ENCODE measurements around the gene OR2T35. TPM values are rescaled to one million over a fixed set of nuclear protein-coding genes. Genes with fewer than 3 reads are reported as not detected.
"Not testable (repeated sequence)": the region's sequence is repeated elsewhere in the genome, so short reads cannot be mapped to it uniquely, and the experiment has no call there.

The OR2T35 gene
- total and polyA plus RNA-seq, 8 donors: not detected

- DNase-seq: no peak
- 82 to 91% (median 89%) methylated on average over 8 of the region's 8 CpGs for WGBS, 5 donors
- no peak overlapping the region for H3K27ac ChIP-seq
- H3K4me1 ChIP-seq: no peaks in the 10 kb centered on the region
- H3K36me3 ChIP-seq: no peaks in the 10 kb centered on the region
- intact Hi-C loops (cut with DNase I; ENCODE audit: low total_unique reads): no loop called here
- no peaks in the 10 kb centered on the region for H3K27me3 ChIP-seq
- TF ChIP-seq EP300 (IDR thresholded peaks at IDR 0.05): no peak
- TF ChIP-seq, protein P1, sequence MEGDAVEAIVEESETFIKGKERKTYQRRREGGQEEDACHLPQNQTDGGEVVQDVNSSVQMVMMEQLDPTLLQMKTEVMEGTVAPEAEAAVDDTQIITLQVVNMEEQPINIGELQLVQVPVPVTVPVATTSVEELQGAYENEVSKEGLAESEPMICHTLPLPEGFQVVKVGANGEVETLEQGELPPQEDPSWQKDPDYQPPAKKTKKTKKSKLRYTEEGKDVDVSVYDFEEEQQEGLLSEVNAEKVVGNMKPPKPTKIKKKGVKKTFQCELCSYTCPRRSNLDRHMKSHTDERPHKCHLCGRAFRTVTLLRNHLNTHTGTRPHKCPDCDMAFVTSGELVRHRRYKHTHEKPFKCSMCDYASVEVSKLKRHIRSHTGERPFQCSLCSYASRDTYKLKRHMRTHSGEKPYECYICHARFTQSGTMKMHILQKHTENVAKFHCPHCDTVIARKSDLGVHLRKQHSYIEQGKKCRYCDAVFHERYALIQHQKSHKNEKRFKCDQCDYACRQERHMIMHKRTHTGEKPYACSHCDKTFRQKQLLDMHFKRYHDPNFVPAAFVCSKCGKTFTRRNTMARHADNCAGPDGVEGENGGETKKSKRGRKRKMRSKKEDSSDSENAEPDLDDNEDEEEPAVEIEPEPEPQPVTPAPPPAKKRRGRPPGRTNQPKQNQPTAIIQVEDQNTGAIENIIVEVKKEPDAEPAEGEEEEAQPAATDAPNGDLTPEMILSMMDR (IDR thresholded peaks at IDR 0.05): no peak
- no peak for TF ChIP-seq POLR2A (IDR thresholded peaks at IDR 0.05)
- no peak for TF ChIP-seq POLR2AphosphoS5 (IDR thresholded peaks at IDR 0.05)
- H3K9me3 ChIP-seq: no peaks in the 10 kb centered on the region
- no peak overlapping the region for H3K4me3 ChIP-seq
Observed at GRCh38 chr1:248681651-248682050, 36.6 kb upstream of the OR2T35 start.

DNA sequence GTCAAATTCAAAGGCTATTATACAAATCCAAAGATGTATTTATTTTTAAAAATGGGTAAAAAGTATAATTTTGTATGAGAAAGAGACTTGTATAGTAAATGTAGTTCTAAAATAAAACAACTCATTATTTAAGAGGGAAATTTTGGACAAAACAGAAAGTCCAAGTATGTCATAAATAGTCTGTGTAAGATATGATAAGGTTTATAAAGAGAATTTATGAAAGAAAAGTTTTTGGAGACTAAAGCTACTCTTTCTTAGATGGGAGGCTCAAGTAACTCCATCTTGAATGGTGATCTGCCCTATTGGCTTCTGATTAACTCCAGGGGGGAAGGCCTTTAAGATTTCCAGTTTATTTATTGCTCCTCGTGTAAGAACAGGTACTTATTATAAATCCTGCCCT is 24.9 kb upstream of the OR2T35 start:
- intact Hi-C loops (cut with DNase I; ENCODE audit: low total_unique reads): no loop called here
- no peak overlapping the region for H3K27ac ChIP-seq
- no peak for TF ChIP-seq EP300 (IDR thresholded peaks at IDR 0.05)
- TF ChIP-seq POLR2AphosphoS5 (IDR thresholded peaks at IDR 0.05): no peak
- TF ChIP-seq, protein P1 (IDR thresholded peaks at IDR 0.05): no peak
- TF ChIP-seq POLR2A (IDR thresholded peaks at IDR 0.05): no peak
- DNase-seq: no peak
- no peaks in the 10 kb centered on the region for H3K4me1 ChIP-seq
- WGBS, 5 donors: 64 to 76% (median 71%) methylated on average over 1 of the region's 1 CpG
- H3K4me3 ChIP-seq: no peak overlapping the region
- H3K36me3 ChIP-seq: no peaks in the 10 kb centered on the region
- H3K9me3 ChIP-seq: peaks cover 0 to 16% (median 2%) of the 10 kb centered on the region in 4 donors
- peaks cover 0 to 10% (median 0%) of the 10 kb centered on the region in 3 donors for H3K27me3 ChIP-seq

DNA sequence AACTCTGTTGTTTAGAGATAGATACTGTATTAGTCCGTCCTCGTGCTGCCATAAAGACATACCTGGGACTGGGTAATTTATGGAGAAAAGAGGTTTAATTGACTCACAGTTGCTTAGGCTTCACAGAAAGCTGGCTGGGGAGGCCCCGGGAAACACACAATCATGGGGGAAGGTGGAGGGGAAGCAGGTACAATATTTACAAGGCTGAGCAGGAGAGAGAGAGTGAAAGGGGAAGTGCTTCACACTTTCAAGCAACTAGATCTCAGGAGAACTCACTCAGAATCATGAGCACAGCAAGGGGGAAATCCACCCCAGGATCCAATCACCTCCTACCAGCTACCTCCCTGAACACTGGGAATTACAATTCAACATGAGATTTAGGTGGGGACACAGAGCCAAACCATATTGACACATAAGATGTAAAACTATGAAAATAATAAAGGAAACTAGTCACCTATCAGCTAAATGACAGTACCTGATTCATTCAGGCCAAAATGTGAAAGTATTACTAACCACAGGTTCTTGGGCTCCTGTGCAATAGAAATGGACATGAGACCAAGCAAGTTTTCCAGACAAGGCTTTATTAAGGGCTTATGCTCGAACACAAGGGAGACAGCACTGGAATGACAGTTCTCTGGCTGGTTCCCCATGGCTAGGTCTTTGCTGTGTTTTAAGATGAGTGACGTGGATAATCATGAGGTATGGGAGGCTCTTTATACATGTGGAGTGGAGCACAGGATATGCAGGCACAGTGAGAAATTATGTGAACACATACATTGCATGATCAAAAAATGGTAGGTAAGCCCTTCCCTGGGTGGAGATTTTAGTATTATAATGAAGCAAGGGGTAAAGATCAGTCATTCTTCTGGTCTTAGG is 18.6 kb upstream of the OR2T35 start:
- H3K4me1 ChIP-seq; H3K27me3 ChIP-seq; H3K36me3 ChIP-seq; H3K27ac ChIP-seq; DNase-seq; intact Hi-C loops (cut with DNase I; ENCODE audit: low total_unique reads); H3K9me3 ChIP-seq; H3K4me3 ChIP-seq: not testable (repeated sequence)
- 68 to 75% (median 70%) methylated on average over 5 of the region's 5 CpGs for WGBS, 5 donors

DNA sequence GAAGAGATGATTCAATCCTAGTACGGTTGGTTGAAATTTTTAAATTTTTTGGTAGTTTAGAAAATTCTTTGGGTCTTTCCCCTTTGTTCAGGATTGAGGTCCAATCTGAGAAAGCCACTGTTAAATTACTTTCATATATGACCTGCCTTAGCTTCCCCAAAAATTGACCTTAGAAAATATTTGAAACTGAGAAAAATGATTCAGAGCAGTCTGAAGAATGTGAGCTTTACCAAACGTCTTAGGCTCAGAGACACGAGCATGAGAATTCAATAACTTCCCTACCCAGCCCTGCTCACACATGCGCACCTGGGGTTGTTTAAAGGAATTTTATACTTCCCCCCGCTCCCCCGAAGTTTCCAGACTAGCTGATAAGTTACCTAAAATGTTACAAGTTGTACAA is 11.7 kb upstream of the OR2T35 start:
- 60 to 88% (median 86%) methylated on average over 1 to 6 of the region's 6 CpGs for WGBS, 5 donors
- intact Hi-C loops (cut with DNase I; ENCODE audit: low total_unique reads); H3K4me3 ChIP-seq; H3K4me1 ChIP-seq; H3K27me3 ChIP-seq; H3K36me3 ChIP-seq; H3K27ac ChIP-seq; H3K9me3 ChIP-seq; DNase-seq: not testable (repeated sequence)

- DNase-seq; H3K27ac ChIP-seq; H3K4me1 ChIP-seq; H3K4me3 ChIP-seq; H3K9me3 ChIP-seq; H3K36me3 ChIP-seq; H3K27me3 ChIP-seq; intact Hi-C loops (cut with DNase I; ENCODE audit: low total_unique reads): not testable (repeated sequence)
- WGBS, 5 donors: 75 to 88% methylated on average over 1 to 2 of the region's 3 CpGs; no CpG with 5 or more reads in 3 of the 5 donors
Observed at GRCh38 chr1:248655354-248655753, 10.3 kb upstream of the OR2T35 start, which contains the start of gene OR2T27. Gene OR2T27 (minus strand): TSS chr1:248655528. CDS start chr1:248650884, 4,644 bp downstream.

GRCh38 chr1:248648770-248649536 is 3.9 kb upstream of the OR2T35 start:
- H3K36me3 ChIP-seq; H3K4me1 ChIP-seq; H3K4me3 ChIP-seq; H3K27me3 ChIP-seq; H3K9me3 ChIP-seq; DNase-seq; H3K27ac ChIP-seq; intact Hi-C loops (cut with DNase I; ENCODE audit: low total_unique reads): not testable (repeated sequence)
- no CpG with 5 or more reads among the region's 1 CpG for WGBS, 5 donors

DNA sequence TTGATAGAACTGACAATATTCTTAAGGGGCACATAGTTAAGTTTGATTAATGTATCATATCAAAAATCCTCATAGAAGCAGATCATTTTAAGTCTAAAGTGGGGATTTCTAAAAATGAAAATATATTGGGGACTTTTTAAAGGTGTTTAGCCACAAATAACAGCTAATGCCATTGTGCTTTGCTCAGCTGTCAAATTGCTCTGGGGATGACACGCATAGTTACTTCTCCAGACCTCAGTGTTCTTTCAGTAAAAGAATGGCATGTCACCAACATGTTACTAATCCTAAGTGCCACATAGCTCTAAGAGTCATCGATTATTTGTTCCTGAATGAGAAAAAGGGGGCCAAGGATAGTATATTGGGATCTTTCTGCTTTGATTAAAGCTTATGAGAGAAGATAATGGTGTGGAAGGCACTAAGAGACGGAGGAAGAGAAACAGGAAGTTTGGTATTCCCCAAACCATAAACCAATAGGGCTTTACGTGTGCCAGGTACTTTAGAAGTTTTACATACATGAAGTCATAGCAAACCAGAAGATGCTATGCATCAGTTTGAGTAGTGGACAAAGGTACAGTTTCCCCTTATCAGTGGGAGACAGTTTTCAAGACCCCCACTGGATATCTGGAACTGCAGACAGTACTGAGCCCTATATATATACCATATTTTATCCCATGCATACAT is 2.0 kb downstream of the OR2T35 start:
- H3K9me3 ChIP-seq; H3K36me3 ChIP-seq; H3K27me3 ChIP-seq; H3K27ac ChIP-seq; DNase-seq; H3K4me3 ChIP-seq; intact Hi-C loops (cut with DNase I; ENCODE audit: low total_unique reads); H3K4me1 ChIP-seq: not testable (repeated sequence)
- no CpG with 5 or more reads among the region's 4 CpGs for WGBS, 5 donors

- H3K4me1 ChIP-seq; H3K27ac ChIP-seq; intact Hi-C loops (cut with DNase I; ENCODE audit: low total_unique reads); H3K4me3 ChIP-seq; H3K27me3 ChIP-seq; H3K9me3 ChIP-seq; H3K36me3 ChIP-seq; DNase-seq: not testable (repeated sequence)
- 94 to 100% (median 95%) methylated on average over 2 to 4 of the region's 5 CpGs; no CpG with 5 or more reads in 2 of the 5 donors for WGBS, 5 donors
Observed at GRCh38 chr1:248641583-248641982, 3.5 kb downstream of the OR2T35 start.

DNA sequence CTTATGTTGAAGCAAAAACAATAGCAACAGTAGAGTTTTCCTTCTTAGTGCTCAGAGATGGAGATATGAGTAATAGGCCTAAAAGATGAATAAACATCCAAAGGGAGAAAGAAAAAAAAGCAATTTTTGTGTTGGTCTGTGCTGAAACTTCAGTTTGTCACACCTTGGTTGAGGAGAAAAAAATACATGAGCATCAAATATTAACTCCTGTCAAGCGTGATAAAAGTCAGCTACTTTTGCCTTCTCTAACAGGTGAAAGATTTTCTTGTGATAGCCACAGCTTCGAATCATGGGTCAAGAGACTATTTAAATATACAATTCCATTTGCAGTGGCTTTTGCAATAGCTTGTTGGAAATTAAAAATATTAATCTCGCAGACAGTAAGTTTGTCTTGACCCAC is 4.2 kb downstream of the OR2T35 start:
- H3K27me3 ChIP-seq; H3K9me3 ChIP-seq; DNase-seq; H3K36me3 ChIP-seq; intact Hi-C loops (cut with DNase I; ENCODE audit: low total_unique reads); H3K27ac ChIP-seq; H3K4me3 ChIP-seq; H3K4me1 ChIP-seq: not testable (repeated sequence)
- no CpG with 5 or more reads among the region's 3 CpGs for WGBS, 5 donors
